ENCODE measurements around the gene TMEM178B. TPM values are rescaled to one million over a fixed set of nuclear protein-coding genes. Genes with fewer than 3 reads are reported as not detected.

The TMEM178B gene
- total and polyA plus RNA-seq, 12 donors: 0.24 to 4.9 (median 2.1) TPM

DNA sequence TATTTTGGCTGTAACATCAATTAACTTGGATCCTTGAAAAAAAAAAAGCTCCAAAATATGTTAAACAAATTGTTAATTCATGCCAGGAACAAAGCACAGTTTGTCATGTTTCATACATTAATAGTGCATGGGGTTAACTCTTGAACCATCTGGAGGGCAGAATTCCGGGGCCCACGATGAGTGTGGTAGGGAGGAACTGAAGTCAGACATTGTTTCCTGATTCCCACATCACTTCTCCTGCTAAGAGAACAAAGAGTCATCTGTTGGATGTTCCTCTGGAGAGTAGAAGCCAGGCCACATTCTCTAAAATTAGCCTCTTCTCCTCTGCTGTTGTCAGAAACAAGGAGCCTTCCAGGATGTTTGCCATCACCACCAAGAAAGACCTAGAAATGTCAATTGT, 54.6 kb downstream of the TMEM178B start:
- TF ChIP-seq, protein P1, sequence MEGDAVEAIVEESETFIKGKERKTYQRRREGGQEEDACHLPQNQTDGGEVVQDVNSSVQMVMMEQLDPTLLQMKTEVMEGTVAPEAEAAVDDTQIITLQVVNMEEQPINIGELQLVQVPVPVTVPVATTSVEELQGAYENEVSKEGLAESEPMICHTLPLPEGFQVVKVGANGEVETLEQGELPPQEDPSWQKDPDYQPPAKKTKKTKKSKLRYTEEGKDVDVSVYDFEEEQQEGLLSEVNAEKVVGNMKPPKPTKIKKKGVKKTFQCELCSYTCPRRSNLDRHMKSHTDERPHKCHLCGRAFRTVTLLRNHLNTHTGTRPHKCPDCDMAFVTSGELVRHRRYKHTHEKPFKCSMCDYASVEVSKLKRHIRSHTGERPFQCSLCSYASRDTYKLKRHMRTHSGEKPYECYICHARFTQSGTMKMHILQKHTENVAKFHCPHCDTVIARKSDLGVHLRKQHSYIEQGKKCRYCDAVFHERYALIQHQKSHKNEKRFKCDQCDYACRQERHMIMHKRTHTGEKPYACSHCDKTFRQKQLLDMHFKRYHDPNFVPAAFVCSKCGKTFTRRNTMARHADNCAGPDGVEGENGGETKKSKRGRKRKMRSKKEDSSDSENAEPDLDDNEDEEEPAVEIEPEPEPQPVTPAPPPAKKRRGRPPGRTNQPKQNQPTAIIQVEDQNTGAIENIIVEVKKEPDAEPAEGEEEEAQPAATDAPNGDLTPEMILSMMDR (IDR thresholded peaks at IDR 0.05): no peak
- no peak for TF ChIP-seq POLR2A (IDR thresholded peaks at IDR 0.05)
- Histone ChIP-seq H3K4me3 (no peak overlapping the region), H3K9me3 (replicated peaks in 1 of 3) (no peaks in the 10 kb centered on the region), H3K27ac (no peak overlapping the region), H3K4me1 (replicated peaks in 1 of 2) (no peaks in the 10 kb centered on the region), H3K36me3 (replicated peaks in 1 of 2) (no peaks in the 10 kb centered on the region), H3K27me3 (no peaks in the 10 kb centered on the region)
- 46 to 63% (median 56%) methylated on average over 2 of the region's 2 CpGs for WGBS, 4 donors
- no peak for DNase-seq
- intact Hi-C loops (cut with DNase I): no loop called here

DNA sequence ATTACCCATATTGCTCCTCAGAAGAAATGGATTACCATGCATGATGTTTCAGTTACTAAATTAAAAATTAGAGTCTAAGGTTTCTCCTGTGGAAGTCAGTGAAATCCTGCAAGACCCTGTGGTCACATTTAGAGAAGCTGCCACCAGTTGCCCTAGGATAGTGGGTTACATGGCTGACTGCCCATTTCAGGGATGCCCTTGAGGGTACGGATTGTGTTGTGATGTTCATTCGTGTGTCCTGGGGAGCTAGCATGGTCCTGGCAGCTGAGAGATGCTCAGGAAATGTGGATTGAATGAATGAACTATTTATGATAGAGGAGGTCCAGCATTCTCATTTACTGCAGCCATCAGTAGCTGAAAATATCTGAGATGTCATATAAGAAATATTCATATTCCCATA, 55.1 kb downstream of the TMEM178B start:
- no peak overlapping the region for H3K4me3 ChIP-seq
- DNase-seq: no peak
- WGBS, 4 donors: 50 to 73% (median 57%) methylated on average over 2 of the region's 2 CpGs
- intact Hi-C loops (cut with DNase I): no loop called here
- H3K9me3 ChIP-seq (replicated peaks in 1 of 3): no peaks in the 10 kb centered on the region
- no peak overlapping the region for H3K27ac ChIP-seq
- no peaks in the 10 kb centered on the region for H3K27me3 ChIP-seq
- H3K36me3 ChIP-seq (replicated peaks in 1 of 2): no peaks in the 10 kb centered on the region
- TF ChIP-seq, protein P1 (IDR thresholded peaks at IDR 0.05): no peak
- TF ChIP-seq POLR2A (IDR thresholded peaks at IDR 0.05): no peak
- H3K4me1 ChIP-seq (replicated peaks in 1 of 2): no peaks in the 10 kb centered on the region

DNA sequence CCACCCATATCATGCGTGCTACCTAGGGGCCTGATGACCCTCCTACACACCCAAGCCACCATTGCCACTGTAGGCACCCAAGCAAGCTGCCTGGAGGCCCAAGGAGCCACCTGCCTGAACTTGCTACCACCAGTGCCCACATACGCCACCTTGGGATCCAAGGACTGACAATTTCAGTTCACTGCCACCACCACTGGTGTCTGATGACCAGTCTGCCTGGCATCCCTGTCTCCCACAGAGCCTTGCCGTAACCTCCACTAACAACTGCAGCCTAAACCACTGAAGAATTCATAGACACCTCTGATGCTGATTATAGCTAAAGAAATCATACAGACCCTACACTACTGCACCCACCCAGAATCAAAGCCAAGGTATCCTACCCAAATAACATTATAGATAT, 58.8 kb downstream of the TMEM178B start:
- WGBS, 4 donors: 70 to 88% (median 78%) methylated on average over 1 to 3 of the region's 3 CpGs
- intact Hi-C loops (cut with DNase I): no loop called here

DNA sequence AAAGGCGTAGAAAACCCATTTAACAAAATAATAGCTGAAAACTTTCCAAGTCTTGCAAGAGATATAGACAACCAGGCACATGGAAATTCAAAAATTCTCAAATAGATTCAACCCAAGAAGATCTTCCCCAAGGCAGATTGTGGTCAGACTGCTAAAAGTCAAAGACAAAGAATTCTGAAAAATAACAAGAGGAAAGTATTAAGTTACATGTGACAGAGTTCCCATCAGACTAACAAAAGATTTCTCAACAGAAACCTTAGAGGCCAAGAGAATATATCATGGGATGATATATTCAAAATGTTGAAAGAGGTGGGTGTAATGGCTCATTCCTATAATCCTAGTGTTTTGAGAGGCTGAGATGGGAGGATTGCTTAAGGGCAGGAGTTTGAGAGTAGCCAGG, 59.8 kb downstream of the TMEM178B start:
- Histone ChIP-seq H3K27me3 (no peaks in the 10 kb centered on the region), H3K4me1 (replicated peaks in 1 of 2) (no peaks in the 10 kb centered on the region), H3K4me3 (no peak overlapping the region), H3K9me3 (replicated peaks in 1 of 3) (no peaks in the 10 kb centered on the region), H3K27ac (no peak overlapping the region), H3K36me3 (replicated peaks in 1 of 2) (no peaks in the 10 kb centered on the region)
- intact Hi-C loops (cut with DNase I): no loop called here
- no peak for DNase-seq
- no peak for TF ChIP-seq POLR2A (IDR thresholded peaks at IDR 0.05)
- TF ChIP-seq, protein P1 (IDR thresholded peaks at IDR 0.05): no peak
- WGBS, 4 donors: 82 to 94% (median 88%) methylated on average over 1 of the region's 1 CpG

More for the DNA sequence above, 58.8 kb downstream of the TMEM178B start:
- Histone ChIP-seq H3K36me3 (replicated peaks in 1 of 2) (no peaks in the 10 kb centered on the region), H3K27ac (no peak overlapping the region), H3K4me1 (replicated peaks in 1 of 2) (no peaks in the 10 kb centered on the region), H3K9me3 (replicated peaks in 1 of 3) (no peaks in the 10 kb centered on the region), H3K4me3 (no peak overlapping the region), H3K27me3 (no peaks in the 10 kb centered on the region)
- no peak for DNase-seq
- TF ChIP-seq POLR2A (IDR thresholded peaks at IDR 0.05): no peak
- TF ChIP-seq, protein P1 (IDR thresholded peaks at IDR 0.05): no peak
